Cardiac muscle cell (in vitro differentiated cells and primary cell): Measurements from ENCODE around the gene RCOR1. TPM values are rescaled to one million over a fixed set of nuclear protein-coding genes. Genes with fewer than 3 reads are reported as not detected.
A peak's percentile ranks its signal among the peaks of the same experiment; 100 is the strongest.

Experiments used
- DNase-seq, 2 donors: peaks; one replicate each; pipeline versions ENCODE4 v3.0.0 to v3.0.0-alpha.2; 2010 to 2017; ENCODE audit warnings: low read depth in 1 of 2, low spot score in 1 of 2
- H3K27ac ChIP-seq: fragments of 200-600 bp; sonication (generic); 2 replicates; pipeline ENCODE4 v1.5.1; 2016
- H3K27me3 ChIP-seq: fragments of 200-600 bp; sonication (generic); 2 replicates; pipeline ENCODE4 v1.6.0; 2016; ENCODE audit warnings: control low read depth
- H3K36me3 ChIP-seq: fragments of 200-600 bp; sonication (generic); 2 replicates; pipeline ENCODE4 v1.5.1; 2016; ENCODE audit warnings: control low read depth
- H3K4me1 ChIP-seq: fragments of 200-600 bp; sonication (generic); 2 replicates; pipeline ENCODE4 v1.8.1; 2017; ENCODE audit warnings: low read depth, mild to moderate bottlenecking, mixed run types
- H3K4me3 ChIP-seq: fragments of 200-600 bp; sonication (generic); 2 replicates; pipeline ENCODE4 v1.5.1; 2016; ENCODE audit warnings: mild to moderate bottlenecking
- H3K9me3 ChIP-seq: fragments of 200-600 bp; sonication (generic); 2 replicates; pipeline ENCODE4 v1.5.1; 2017; ENCODE audit warnings: low read depth, mild to moderate bottlenecking, control low read depth
- polyA plus RNA-seq: library from polyadenylated mRNA; unstranded; fragments of >200 nt; fragmentation: Nextera tagmentation; extraction: Ambion mirVana; gene quantifications from 2 replicates; pipeline ENCODE4 v1.2.1, GENCODE V29; 2016
- total RNA-seq: library from RNA; depleted of rRNA; stranded (reverse); fragments of >200 nt; gene quantifications from 2 replicates; pipeline ENCODE4 v1.2.3, GENCODE V29; 2016
- TF ChIP-seq, protein P1 (sequence below): IDR thresholded peaks from 2 replicates; pipeline ENCODE4 v1.5.1; 2012; ENCODE audit warnings: low read depth, mild to moderate bottlenecking, low read length

Gene RCOR1
- total and polyA plus RNA-seq, 2 experiments from 2014 or later: 5.3 to 17.0 TPM

DNA sequence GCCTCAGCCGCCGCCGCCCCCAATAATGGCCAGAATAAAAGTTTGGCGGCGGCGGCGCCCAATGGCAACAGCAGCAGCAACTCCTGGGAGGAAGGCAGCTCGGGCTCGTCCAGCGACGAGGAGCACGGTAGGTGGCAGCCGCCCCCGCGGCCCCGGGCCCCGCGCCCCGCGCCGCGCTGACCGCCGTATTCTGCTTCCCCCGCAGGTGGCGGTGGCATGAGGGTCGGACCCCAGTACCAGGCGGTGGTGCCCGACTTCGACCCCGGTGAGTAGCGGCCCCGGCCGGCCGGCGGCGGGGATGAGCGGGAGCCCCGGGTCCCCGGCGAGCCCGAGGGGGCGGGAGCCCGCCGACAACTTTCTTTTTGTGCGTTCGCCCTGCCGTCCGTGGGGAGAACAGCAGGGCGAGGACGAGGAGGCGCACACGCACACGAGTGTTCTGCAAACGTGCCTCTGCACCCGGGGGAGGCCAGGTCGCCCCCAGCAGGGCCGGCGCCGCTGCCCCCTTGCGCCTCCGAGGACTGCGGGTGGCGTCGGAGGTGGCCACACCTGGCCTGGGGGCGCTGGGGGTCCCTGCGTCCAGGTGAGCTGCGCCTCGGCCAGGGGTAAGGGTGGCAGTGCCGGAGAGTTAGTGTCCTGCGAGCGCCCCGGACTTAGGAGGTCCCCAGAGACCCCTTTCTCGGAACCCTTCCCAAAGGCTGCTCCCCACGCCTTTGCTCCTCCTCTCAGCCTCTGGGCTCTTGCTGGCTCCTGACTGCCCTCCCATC lies 794 bp downstream of the RCOR1 start:
- Histone ChIP-seq H3K4me3 (peak overlapping the region; percentile 100), H3K9me3 (no peaks in the 10 kb centered on the region), H3K36me3 (no peaks in the 10 kb centered on the region), H3K27ac (peak overlapping the region; percentile 98), H3K27me3 (no peaks in the 10 kb centered on the region), H3K4me1 (peaks cover 22% of the 10 kb centered on the region)
- TF ChIP-seq, protein P1, sequence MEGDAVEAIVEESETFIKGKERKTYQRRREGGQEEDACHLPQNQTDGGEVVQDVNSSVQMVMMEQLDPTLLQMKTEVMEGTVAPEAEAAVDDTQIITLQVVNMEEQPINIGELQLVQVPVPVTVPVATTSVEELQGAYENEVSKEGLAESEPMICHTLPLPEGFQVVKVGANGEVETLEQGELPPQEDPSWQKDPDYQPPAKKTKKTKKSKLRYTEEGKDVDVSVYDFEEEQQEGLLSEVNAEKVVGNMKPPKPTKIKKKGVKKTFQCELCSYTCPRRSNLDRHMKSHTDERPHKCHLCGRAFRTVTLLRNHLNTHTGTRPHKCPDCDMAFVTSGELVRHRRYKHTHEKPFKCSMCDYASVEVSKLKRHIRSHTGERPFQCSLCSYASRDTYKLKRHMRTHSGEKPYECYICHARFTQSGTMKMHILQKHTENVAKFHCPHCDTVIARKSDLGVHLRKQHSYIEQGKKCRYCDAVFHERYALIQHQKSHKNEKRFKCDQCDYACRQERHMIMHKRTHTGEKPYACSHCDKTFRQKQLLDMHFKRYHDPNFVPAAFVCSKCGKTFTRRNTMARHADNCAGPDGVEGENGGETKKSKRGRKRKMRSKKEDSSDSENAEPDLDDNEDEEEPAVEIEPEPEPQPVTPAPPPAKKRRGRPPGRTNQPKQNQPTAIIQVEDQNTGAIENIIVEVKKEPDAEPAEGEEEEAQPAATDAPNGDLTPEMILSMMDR: peak; percentile 23
- peak; percentile 45 to 73 for DNase-seq

DNA sequence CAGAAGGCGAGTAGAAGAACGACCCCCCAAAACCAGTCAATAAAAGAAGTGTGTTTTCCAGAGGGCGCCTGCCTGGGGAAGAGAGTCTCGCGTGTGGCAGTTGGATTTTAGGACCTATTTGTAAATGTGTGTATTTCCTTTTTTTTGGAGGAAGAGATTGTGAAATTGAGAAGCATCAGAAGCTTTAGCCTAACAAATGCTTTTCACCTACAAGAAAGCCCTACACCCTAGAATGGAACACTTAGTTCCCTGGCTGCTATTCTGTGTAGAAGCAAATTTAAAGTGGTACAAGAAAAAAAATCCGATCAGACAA lies 1.3 kb downstream of the RCOR1 start:
- peak overlapping the region; percentile 98 for H3K27ac ChIP-seq
- no peaks in the 10 kb centered on the region for H3K27me3 ChIP-seq
- peaks cover 22% of the 10 kb centered on the region for H3K4me1 ChIP-seq
- DNase-seq: peak in 1 of 2 donors; percentile 34
- peak overlapping the region; percentile 100 for H3K4me3 ChIP-seq
- TF ChIP-seq, protein P1: no peak
- H3K9me3 ChIP-seq: no peaks in the 10 kb centered on the region
- no peaks in the 10 kb centered on the region for H3K36me3 ChIP-seq

DNA sequence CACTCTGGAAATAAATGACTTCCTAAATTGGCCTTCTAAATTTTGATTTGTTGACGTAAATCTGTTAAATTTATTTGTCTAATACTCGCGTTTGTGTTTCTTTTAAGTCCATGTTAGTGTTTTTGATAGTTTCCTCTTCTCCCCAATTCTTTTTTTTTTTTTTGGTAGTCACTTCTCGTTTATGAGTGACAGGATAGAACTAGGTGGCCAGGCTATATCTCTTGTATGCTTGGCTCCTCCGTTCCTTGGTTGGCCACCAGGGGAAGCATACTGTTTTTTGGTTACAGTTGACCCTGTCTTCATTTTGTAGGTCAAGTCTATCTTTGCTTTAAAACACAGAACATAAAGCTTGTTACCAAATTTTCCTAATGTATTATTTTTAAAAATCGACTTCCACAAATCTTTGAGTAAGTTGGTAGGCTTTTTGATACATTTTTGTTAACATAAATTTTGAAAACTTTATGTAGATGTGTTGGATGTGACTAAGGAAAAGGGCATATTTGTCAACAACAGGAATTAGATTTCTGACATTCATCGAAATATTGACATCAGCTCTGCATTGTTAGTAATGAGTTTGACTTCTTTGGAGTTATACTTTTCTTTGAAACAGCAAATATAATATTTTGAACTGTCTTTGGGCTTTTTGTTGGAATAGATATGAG lies 2.2 kb downstream of the RCOR1 start:
- peaks cover 22% of the 10 kb centered on the region for H3K4me1 ChIP-seq
- peak; percentile 72 for DNase-seq
- H3K27me3 ChIP-seq: no peaks in the 10 kb centered on the region
- TF ChIP-seq, protein P1: peak; percentile 93
- no peaks in the 10 kb centered on the region for H3K9me3 ChIP-seq
- H3K4me3 ChIP-seq: peak overlapping the region; percentile 100
- H3K36me3 ChIP-seq: no peaks in the 10 kb centered on the region
- H3K27ac ChIP-seq: no peak overlapping the region

DNA sequence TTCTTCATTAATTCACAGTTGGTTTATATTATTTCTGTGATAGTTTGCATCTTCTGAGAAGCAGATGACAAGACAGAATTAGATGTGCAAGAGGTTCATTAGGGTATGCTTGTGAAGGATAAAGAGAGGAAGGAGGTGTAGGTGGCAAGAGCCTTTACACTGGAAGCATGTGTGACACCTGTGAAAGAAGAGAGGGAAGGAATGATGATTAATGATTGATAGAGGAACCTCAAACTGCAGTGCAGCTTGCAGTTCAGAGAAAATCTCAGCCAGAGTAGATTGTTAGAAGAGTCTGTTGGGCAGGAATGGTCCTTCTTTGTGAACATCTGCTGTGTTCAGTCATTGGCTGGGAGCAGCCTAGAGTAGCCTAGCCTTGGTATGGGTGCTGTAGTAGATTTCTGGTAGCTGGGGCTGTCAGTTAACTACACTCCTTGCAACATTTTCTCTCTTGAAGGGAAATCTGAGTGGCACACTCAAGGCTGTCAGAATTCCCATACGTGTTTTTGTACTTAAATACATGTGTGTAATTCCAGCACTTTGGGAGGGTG lies 9.0 kb downstream of the RCOR1 start:
- TF ChIP-seq, protein P1: no peak
- Histone ChIP-seq H3K9me3 (no peaks in the 10 kb centered on the region), H3K4me1 (no peaks in the 10 kb centered on the region), H3K36me3 (no peaks in the 10 kb centered on the region), H3K27me3 (no peaks in the 10 kb centered on the region), H3K4me3 (no peak overlapping the region), H3K27ac (no peak overlapping the region)
- no peak for DNase-seq

DNA sequence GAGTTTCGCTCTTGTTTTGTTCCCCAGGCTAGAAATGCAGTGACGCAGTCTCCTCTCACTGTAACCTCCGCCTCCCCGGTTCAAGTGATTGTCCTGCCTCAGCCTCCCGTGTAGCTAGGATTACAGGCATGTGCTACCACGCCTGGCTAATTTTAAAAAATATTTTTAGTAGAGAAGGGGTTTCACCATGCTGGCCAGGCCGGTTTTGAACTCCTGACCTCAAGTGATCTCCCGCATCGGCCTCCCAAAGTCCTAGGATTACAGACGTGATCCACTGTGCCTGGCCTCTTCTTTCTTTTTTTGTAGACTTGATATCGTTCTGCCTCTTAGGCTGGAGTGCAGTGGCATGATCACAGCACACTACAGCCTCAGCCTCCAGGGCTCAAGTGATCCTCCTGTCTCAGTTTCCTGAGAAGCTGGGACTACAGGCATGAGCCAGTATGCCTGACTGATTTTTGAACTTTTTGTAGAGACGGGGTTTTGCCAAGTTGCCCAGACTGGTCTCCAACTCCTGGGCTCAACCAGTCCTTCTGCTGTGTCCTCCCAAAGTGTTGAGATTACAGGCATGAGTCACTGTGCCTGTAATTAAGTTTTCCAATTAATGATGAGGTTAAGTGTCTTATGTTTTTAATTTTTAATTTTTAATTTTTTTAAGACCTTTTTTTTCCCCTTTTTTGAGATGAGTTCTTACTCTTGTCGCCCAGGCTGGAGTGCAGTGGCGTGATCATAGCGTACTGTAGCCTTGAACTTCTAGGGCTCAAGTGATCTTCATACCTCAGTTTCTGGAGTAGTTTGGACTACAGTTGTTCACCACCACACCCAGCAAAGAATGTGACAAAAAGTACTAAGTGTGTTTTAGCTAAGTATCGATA lies 10.2 kb downstream of the RCOR1 start:
- DNase-seq: no peak
- Histone ChIP-seq H3K27ac (no peak overlapping the region), H3K4me1 (no peaks in the 10 kb centered on the region), H3K4me3 (no peak overlapping the region), H3K36me3 (no peaks in the 10 kb centered on the region), H3K9me3 (no peaks in the 10 kb centered on the region), H3K27me3 (no peaks in the 10 kb centered on the region)
- TF ChIP-seq, protein P1: no peak
